CD14-positive monocyte (primary cell): ENCODE results near the gene MRPL10. TPM values are rescaled to one million over a fixed set of nuclear protein-coding genes. Genes with fewer than 3 reads are reported as not detected.

ENCODE experiments used
- DNase-seq, 3 donors: peaks; one replicate each; pipeline ENCODE4 v3.0.0-alpha.2; 2011 to 2022
- H2AFZ ChIP-seq: 2 replicates; pipeline ENCODE4 v1.6.0; 2012; ENCODE audit warnings: mild to moderate bottlenecking, low read depth, low read length, inconsistent platforms; ENCODE audit not compliant: insufficient read depth, poor library complexity, severe bottlenecking
- H3K27ac ChIP-seq, 2 donors: 1 replicate in 1 of 2; 2 replicates in 1 of 2; pipeline ENCODE4 v1.5.1; 2012 to 2013; ENCODE audit warnings: low read length in 2 of 2, control low read depth in 1 of 2, inconsistent platforms in 1 of 2, low read depth in 1 of 2, mild to moderate bottlenecking in 1 of 2
- H3K27me3 ChIP-seq, 2 donors: one replicate each; pipeline versions ENCODE4 v1.6.0 to v1.6.1; 2011 to 2013; ENCODE audit warnings: low read length in 2 of 2; ENCODE audit not compliant: control insufficient read depth in 2 of 2, insufficient read depth in 2 of 2
- H3K36me3 ChIP-seq, 2 donors: replicated peaks in 1 of 2; 1 replicate in 1 of 2; 2 replicates in 1 of 2; pipeline versions ENCODE4 v1.5.1 to v1.6.1; 2012 to 2013; ENCODE audit warnings: low read length in 2 of 2, control low read depth in 1 of 2, inconsistent platforms in 1 of 2, mild to moderate bottlenecking in 1 of 2; ENCODE audit not compliant: insufficient read depth in 2 of 2, control insufficient read depth in 1 of 2
- H3K4me1 ChIP-seq, 2 donors: 1 replicate in 1 of 2; 2 replicates in 1 of 2; pipeline versions ENCODE4 v1.5.1 to v1.6.1; 2012 to 2013; ENCODE audit warnings: low read length in 2 of 2, control low read depth in 1 of 2, inconsistent platforms in 1 of 2, mild to moderate bottlenecking in 1 of 2, moderate library complexity in 1 of 2; ENCODE audit not compliant: insufficient read depth in 2 of 2, control insufficient read depth in 1 of 2
- H3K4me2 ChIP-seq: replicated peaks from 2 replicates; pipeline ENCODE3; 2012; ENCODE audit warnings: low read length, moderate library complexity, mild to moderate bottlenecking; ENCODE audit not compliant: poor library complexity, severe bottlenecking; ENCODE audit errors: extremely low read depth
- H3K4me3 ChIP-seq, 3 experiments: fragments of 200-600 bp in 1 of 3; sonication (generic) in 1 of 3; replicated peaks in 1 of 3; 1 replicate in 2 of 3; 2 replicates in 1 of 3; pipeline ENCODE4 v1.5.1; 2011 to 2013; ENCODE audit warnings: low read length in 3 of 3, mild to moderate bottlenecking in 3 of 3, control low read depth in 2 of 3, low read depth in 2 of 3, inconsistent platforms in 1 of 3, moderate library complexity in 1 of 3
- H3K79me2 ChIP-seq: 2 replicates; pipeline ENCODE4 v1.6.0; 2012; ENCODE audit warnings: mild to moderate bottlenecking, control low read depth, inconsistent platforms, low read length, moderate library complexity; ENCODE audit not compliant: insufficient read depth
- H3K9ac ChIP-seq: 2 replicates; pipeline ENCODE4 v1.6.0; 2017; ENCODE audit warnings: low read length, mild to moderate bottlenecking; ENCODE audit not compliant: insufficient read depth, poor library complexity, severe bottlenecking
- H3K9me3 ChIP-seq, 2 donors: replicated peaks in 1 of 2; 1 replicate in 1 of 2; 2 replicates in 1 of 2; pipeline versions ENCODE4 v1.5.1 to v1.6.1; 2012 to 2013; ENCODE audit warnings: low read length in 2 of 2, control low read depth in 1 of 2; ENCODE audit not compliant: control insufficient read depth in 1 of 2, insufficient read depth in 1 of 2
- H4K20me1 ChIP-seq: 2 replicates; pipeline ENCODE4 v1.6.0; 2012; ENCODE audit warnings: mild to moderate bottlenecking, low read length, control low read depth, moderate library complexity; ENCODE audit not compliant: insufficient read depth
- H3K27ac Mint-ChIP-seq, 7 donors: one replicate each; pipeline ENCODE4 v1.8.0; 2020; ENCODE audit warnings: mild to moderate bottlenecking in 7 of 7, mixed read lengths in 7 of 7, moderate library complexity in 6 of 7, inconsistent platforms in 2 of 7
- H3K27me3 Mint-ChIP-seq, 3 donors: one replicate each; pipeline ENCODE4 v1.8.0; 2021 to 2022; ENCODE audit warnings: low read depth in 3 of 3, mild to moderate bottlenecking in 3 of 3, mixed read lengths in 3 of 3, moderate library complexity in 3 of 3, inconsistent platforms in 1 of 3
- H3K36me3 Mint-ChIP-seq, 2 donors: one replicate each; pipeline ENCODE4 v1.8.0; 2020; ENCODE audit warnings: mixed read lengths in 2 of 2, inconsistent platforms in 1 of 2, mild to moderate bottlenecking in 1 of 2
- H3K4me1 Mint-ChIP-seq: one replicate; pipeline ENCODE4 v1.8.0; 2020; ENCODE audit warnings: mild to moderate bottlenecking, mixed read lengths
- H3K4me3 Mint-ChIP-seq, 2 donors: one replicate each; pipeline ENCODE4 v1.8.0; 2020; ENCODE audit warnings: mild to moderate bottlenecking in 2 of 2, mixed read lengths in 2 of 2, moderate library complexity in 1 of 2
- H3K9me3 Mint-ChIP-seq, 7 donors: one replicate each; pipeline ENCODE4 v1.8.0; 2020 to 2022; ENCODE audit warnings: mixed read lengths in 7 of 7, mild to moderate bottlenecking in 6 of 7, moderate library complexity in 6 of 7, inconsistent platforms in 2 of 7
- WGBS: methylation state at CpG from one replicate; pipeline ENCODE4 v1.1.5; 2013; ENCODE audit warnings: missing lambda C conversion rate; ENCODE audit not compliant: insufficient coverage; 5-methylcytosine and 5-hydroxymethylcytosine counted together
- intact Hi-C, 2 donors: fragments of 100-400 bp; cut with micrococcal nuclease; formaldehyde crosslinking; loops; one replicate each; pipeline versions ENCODE4 v1.15.0 to v1.15.1; 2023
- polyA plus RNA-seq, 3 donors: library from polyadenylated mRNA; depleted of rRNA in 1 of 3; unstranded in 2 of 3; stranded (reverse) in 1 of 3; fragments of 300-500 nt in 2 of 3; fragments of >200 nt in 1 of 3; fragmentation: Illumina TruSeq in 2 of 3; gene quantifications; 1 replicate in 2 of 3; 2 replicates in 1 of 3; pipeline ENCODE4 v1.2.3, GENCODE V29; 2012 to 2021
- TF ChIP-seq, protein P1 (sequence below): fragments of 200-600 bp; IDR thresholded peaks from one replicate; pipeline ENCODE4 v1.8.0; 2022; ENCODE audit warnings: antibody characterized with exemption, mild to moderate bottlenecking

MRPL10 gene
- polyA plus RNA-seq, 3 donors = 28.5 to 32.7 (median 32.6) TPM

DNA sequence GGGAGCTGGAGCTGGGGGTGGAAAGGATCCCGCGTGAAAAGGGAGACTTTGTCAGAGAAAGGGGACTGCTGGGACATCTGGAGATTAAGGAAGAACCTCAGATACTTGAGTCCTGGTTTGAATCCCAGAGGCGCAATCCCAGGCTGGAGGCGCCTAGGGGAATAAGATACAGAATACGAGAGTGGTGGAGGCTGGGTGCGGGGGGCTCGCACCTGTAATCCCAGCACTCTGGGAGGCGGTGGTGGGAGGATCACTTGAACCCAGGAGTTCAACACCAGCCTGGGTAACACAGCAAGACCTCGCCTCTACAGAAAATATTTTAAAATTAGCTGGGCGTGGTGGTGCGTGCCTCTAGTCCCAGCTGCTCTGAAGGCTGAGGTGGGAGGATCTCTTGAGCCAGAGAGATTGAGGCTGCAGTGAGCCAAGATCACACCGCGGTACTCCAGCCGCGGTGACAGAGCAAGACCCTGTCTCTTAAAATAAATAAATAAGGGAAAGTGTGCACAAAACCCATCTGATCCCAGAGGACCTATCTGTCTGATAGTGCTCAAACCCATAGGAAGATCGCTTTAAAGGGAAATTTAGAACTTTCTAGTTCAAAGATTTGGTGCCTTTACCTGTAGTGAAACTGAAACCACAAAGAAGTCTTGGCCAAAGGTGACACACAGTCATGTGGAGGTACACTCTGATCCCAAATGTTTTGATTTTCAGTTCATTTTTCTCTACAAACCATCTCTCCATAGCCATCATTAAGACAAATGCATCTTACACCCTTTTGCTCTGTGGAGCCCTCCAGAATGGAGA is 10.3 kb upstream of the MRPL10 start:
- Histone ChIP-seq H3K4me2 (peak overlapping the region; percentile 96), H3K27ac (no peak overlapping the region)
- 64% methylated on average over 8 of the region's 16 CpGs for WGBS

More for the DNA sequence above, 10.3 kb upstream of the MRPL10 start:
- intact Hi-C loops = loop anchor here in 1 of 2 donors (1.0 to 5.0 kb wide), 2 partner anchors 49 to 131 kb away; partner anchors contain the start of gene CDK5RAP3
- Histone ChIP-seq H3K9ac (peak overlapping the region; percentile 74), H3K9me3 (no peaks in the 10 kb centered on the region), H4K20me1 (no peaks in the 10 kb centered on the region), H3K27me3 (peaks cover 8 to 19% of the 10 kb centered on the region in 2 donors), H3K36me3 (peaks cover 3 to 19% of the 10 kb centered on the region in 2 donors), H3K4me1 (peaks cover 8 to 13% of the 10 kb centered on the region in 2 donors), H3K79me2 (no peaks in the 10 kb centered on the region), H2AFZ (peak overlapping the region; percentile 99), H3K4me3 (peak overlapping the region in 2 of 3 experiments; percentile 81 to 91)
- H3K27me3 Mint-ChIP-seq = peaks cover 16 to 32% (median 16%) of the 10 kb centered on the region in 3 donors
- peaks cover 22% of the 10 kb centered on the region for H3K4me1 Mint-ChIP-seq
- H3K9me3 Mint-ChIP-seq = peaks cover 0 to 2% (median 0%) of the 10 kb centered on the region in 7 donors
- peak overlapping the region in 1 of 7 donors; percentile 86 for H3K27ac Mint-ChIP-seq
- DNase-seq = no peak
- H3K4me3 Mint-ChIP-seq = peak overlapping the region; percentile 97 to 98
- TF ChIP-seq, protein P1, sequence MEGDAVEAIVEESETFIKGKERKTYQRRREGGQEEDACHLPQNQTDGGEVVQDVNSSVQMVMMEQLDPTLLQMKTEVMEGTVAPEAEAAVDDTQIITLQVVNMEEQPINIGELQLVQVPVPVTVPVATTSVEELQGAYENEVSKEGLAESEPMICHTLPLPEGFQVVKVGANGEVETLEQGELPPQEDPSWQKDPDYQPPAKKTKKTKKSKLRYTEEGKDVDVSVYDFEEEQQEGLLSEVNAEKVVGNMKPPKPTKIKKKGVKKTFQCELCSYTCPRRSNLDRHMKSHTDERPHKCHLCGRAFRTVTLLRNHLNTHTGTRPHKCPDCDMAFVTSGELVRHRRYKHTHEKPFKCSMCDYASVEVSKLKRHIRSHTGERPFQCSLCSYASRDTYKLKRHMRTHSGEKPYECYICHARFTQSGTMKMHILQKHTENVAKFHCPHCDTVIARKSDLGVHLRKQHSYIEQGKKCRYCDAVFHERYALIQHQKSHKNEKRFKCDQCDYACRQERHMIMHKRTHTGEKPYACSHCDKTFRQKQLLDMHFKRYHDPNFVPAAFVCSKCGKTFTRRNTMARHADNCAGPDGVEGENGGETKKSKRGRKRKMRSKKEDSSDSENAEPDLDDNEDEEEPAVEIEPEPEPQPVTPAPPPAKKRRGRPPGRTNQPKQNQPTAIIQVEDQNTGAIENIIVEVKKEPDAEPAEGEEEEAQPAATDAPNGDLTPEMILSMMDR = peak; percentile 58
- peaks cover 14 to 15% of the 10 kb centered on the region in 2 donors for H3K36me3 Mint-ChIP-seq
